Fibroblast of skin of right biceps (primary cell): Measurements from ENCODE around the gene GPR35.
"Not testable (repeated sequence)": the region's sequence is repeated elsewhere in the genome, so short reads cannot be mapped to it uniquely, and the experiment has no call there.

Experiments used
- DNase-seq: peaks from one replicate; pipeline ENCODE4 v3.0.0-alpha.2; 2013

GPR35 gene

GRCh38 chr2:240640939-240641338 is 15.7 kb downstream of the GPR35 start:
- no peak for DNase-seq

GRCh38 chr2:240642061-240642805 is 17.0 kb downstream of the GPR35 start:
- DNase-seq: no peak

GRCh38 chr2:240642806-240643092 is 17.5 kb downstream of the GPR35 start:
- no peak for DNase-seq

GRCh38 chr2:240643093-240643810 is 18.0 kb downstream of the GPR35 start:
- no peak for DNase-seq

GRCh38 chr2:240643811-240644150 is 18.5 kb downstream of the GPR35 start:
- no peak for DNase-seq

GRCh38 chr2:240644171-240644651 is 18.9 kb downstream of the GPR35 start:
- DNase-seq: no peak

- DNase-seq: no peak
Measured at GRCh38 chr2:240644859-240645301, 19.6 kb downstream of the GPR35 start.

GRCh38 chr2:240645346-240645745 is 20.1 kb downstream of the GPR35 start:
- DNase-seq: no peak

GRCh38 chr2:240645801-240646175 is 20.5 kb downstream of the GPR35 start:
- DNase-seq: no peak

GRCh38 chr2:240646176-240646899 is 21.1 kb downstream of the GPR35 start:
- no peak for DNase-seq

GRCh38 chr2:240646900-240647502 is 21.7 kb downstream of the GPR35 start:
- DNase-seq: no peak

GRCh38 chr2:240647503-240648154 is 22.3 kb downstream of the GPR35 start:
- DNase-seq: no peak

- DNase-seq: no peak
Measured at GRCh38 chr2:240648155-240648649, 22.9 kb downstream of the GPR35 start.

GRCh38 chr2:240648650-240649275 is 23.5 kb downstream of the GPR35 start:
- DNase-seq: no peak

GRCh38 chr2:240649331-240649730 is 24.1 kb downstream of the GPR35 start:
- no peak for DNase-seq

GRCh38 chr2:240650254-240650965 is 25.1 kb downstream of the GPR35 start:
- DNase-seq: no peak

- DNase-seq: no peak
Measured at GRCh38 chr2:240651185-240651584, 25.9 kb downstream of the GPR35 start.

GRCh38 chr2:240655931-240656886 is 30.9 kb downstream of the GPR35 start:
- no peak for DNase-seq

- DNase-seq: not testable (repeated sequence)
Measured at GRCh38 chr2:240659883-240660282, 34.6 kb downstream of the GPR35 start.

- no peak for DNase-seq
Measured at GRCh38 chr2:240662681-240663080, 37.4 kb downstream of the GPR35 start.
